AG04450 (cell line): ENCODE measurements around the gene TADA2A. TPM values are rescaled to one million over a fixed set of nuclear protein-coding genes. Genes with fewer than 3 reads are reported as not detected.
A peak's percentile ranks its signal among the peaks of the same experiment; 100 is the strongest.

Source experiments
- CTCF ChIA-PET: fragments of 300-600, 350-600 bp; formaldehyde crosslinking; extraction: SDS; loops from one replicate; lab custom pipeline; 2022; ENCODE audit warnings: antibody characterized with exemption, inconsistent platforms; lab: Charles Lee
- POLR2A ChIA-PET: fragments of 350-600 bp; formaldehyde crosslinking; extraction: SDS; loops from one replicate; lab custom pipeline; 2021; ENCODE audit warnings: antibody characterized with exemption, inconsistent platforms; lab: Yijun Ruan, JAX
- DNase-seq: peaks from one replicate; pipeline ENCODE4 v3.0.0-alpha.2; 2011; ENCODE audit warnings: low read depth, low spot score
- H3K27ac ChIP-seq: one replicate; pipeline ENCODE4 v1.5.1; 2012; ENCODE audit warnings: low read depth, low read length, control low read depth
- H3K27me3 ChIP-seq: one replicate; pipeline ENCODE4 v1.6.0; 2012; ENCODE audit warnings: low read length; ENCODE audit not compliant: control insufficient read depth, insufficient read depth
- H3K4me3 ChIP-seq: 2 replicates; pipeline ENCODE4 v1.5.1; 2011; ENCODE audit warnings: mild to moderate bottlenecking, low read depth, low read length, control low read depth
- H3K9me3 ChIP-seq: 2 replicates; pipeline ENCODE4 v1.5.1; 2012; ENCODE audit warnings: low read length; ENCODE audit not compliant: control insufficient read depth, insufficient read depth
- polyA plus RNA-seq: library from polyadenylated mRNA; depleted of rRNA; stranded (reverse); fragments of >200 nt; gene quantifications from 2 replicates; pipeline ENCODE4 v1.2.3, GENCODE V29; 2011
- TF ChIP-seq, protein P1 (sequence below): IDR thresholded peaks from 2 replicates; pipeline ENCODE4 v1.5.1; 2011; ENCODE audit warnings: low read depth, low read length, control low read depth, inconsistent platforms

The TADA2A gene
- polyA plus RNA-seq, 1 experiment = 21.4 TPM

- POLR2A ChIA-PET = interaction anchor here (0.6 to 1.3 kb wide), 6 partner anchors 9 to 121 kb away, joined by 3 to 5 read pairs (median 4); partner anchors contain the start of genes ACACA, SYNRG and TADA2A
- CTCF ChIA-PET = interaction anchor here (1.1 to 1.5 kb wide), 2 partner anchors 10 to 115 kb away, joined by 4 to 5 read pairs; no protein-coding TSS in a partner anchor
- Histone ChIP-seq H3K27me3 (no peaks in the 10 kb centered on the region), H3K4me3 (peak overlapping the region; percentile 87; the same call in 1 of the 2 replicates), H3K9me3 (no peaks in the 10 kb centered on the region), H3K27ac (peak overlapping the region; percentile 99)
- TF ChIP-seq, protein P1, sequence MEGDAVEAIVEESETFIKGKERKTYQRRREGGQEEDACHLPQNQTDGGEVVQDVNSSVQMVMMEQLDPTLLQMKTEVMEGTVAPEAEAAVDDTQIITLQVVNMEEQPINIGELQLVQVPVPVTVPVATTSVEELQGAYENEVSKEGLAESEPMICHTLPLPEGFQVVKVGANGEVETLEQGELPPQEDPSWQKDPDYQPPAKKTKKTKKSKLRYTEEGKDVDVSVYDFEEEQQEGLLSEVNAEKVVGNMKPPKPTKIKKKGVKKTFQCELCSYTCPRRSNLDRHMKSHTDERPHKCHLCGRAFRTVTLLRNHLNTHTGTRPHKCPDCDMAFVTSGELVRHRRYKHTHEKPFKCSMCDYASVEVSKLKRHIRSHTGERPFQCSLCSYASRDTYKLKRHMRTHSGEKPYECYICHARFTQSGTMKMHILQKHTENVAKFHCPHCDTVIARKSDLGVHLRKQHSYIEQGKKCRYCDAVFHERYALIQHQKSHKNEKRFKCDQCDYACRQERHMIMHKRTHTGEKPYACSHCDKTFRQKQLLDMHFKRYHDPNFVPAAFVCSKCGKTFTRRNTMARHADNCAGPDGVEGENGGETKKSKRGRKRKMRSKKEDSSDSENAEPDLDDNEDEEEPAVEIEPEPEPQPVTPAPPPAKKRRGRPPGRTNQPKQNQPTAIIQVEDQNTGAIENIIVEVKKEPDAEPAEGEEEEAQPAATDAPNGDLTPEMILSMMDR = no peak
- peak; percentile 93 for DNase-seq
These were observed 81.4 kb downstream of the TADA2A start for GRCh38 chr17:37488009-37488604.

GRCh38 chr17:37488607-37489196, 82.0 kb downstream of the TADA2A start:
- no peaks in the 10 kb centered on the region for H3K27me3 ChIP-seq
- H3K4me3 ChIP-seq = peak overlapping the region; percentile 87
- POLR2A ChIA-PET = interaction anchor here (0.8 to 1.4 kb wide), 6 partner anchors 10 to 121 kb away, joined by 3 to 5 read pairs (median 4); partner anchors contain the start of genes ACACA, SYNRG and TADA2A
- H3K9me3 ChIP-seq = no peaks in the 10 kb centered on the region
- CTCF ChIA-PET = interaction anchor here (1.1 to 1.5 kb wide), 2 partner anchors 11 to 115 kb away, joined by 4 to 5 read pairs; no protein-coding TSS in a partner anchor
- peak overlapping the region; percentile 99 for H3K27ac ChIP-seq
- TF ChIP-seq, protein P1 = no peak
- peak; percentile 85 for DNase-seq

- Histone ChIP-seq H3K27me3 (no peaks in the 10 kb centered on the region), H3K4me3 (peak within 1 kb of the TSS; percentile 87), H3K9me3 (no peaks in the 10 kb centered on the region), H3K27ac (peak within 1 kb of the TSS; percentile 99)
- no peak for DNase-seq
- POLR2A ChIA-PET = interaction anchor here (0.6 to 1.4 kb wide), 2 partner anchors 120 to 1379 kb away, joined by 3 to 4 read pairs; partner anchors contain the start of gene SYNRG
- TF ChIP-seq, protein P1 = no peak
- CTCF ChIA-PET = interaction anchor here (1.5 kb wide), 1 partner anchor 116 kb away, joined by 5 read pairs; no protein-coding TSS in a partner anchor
These were observed 82.7 kb downstream of the TADA2A start, which contains the start of gene DUSP14 for GRCh38 chr17:37489197-37490001. Gene DUSP14, plus strand, starts transcription at chr17:37489891. Its CDS starts 22,382 bp downstream, at chr17:37512273.

DNA sequence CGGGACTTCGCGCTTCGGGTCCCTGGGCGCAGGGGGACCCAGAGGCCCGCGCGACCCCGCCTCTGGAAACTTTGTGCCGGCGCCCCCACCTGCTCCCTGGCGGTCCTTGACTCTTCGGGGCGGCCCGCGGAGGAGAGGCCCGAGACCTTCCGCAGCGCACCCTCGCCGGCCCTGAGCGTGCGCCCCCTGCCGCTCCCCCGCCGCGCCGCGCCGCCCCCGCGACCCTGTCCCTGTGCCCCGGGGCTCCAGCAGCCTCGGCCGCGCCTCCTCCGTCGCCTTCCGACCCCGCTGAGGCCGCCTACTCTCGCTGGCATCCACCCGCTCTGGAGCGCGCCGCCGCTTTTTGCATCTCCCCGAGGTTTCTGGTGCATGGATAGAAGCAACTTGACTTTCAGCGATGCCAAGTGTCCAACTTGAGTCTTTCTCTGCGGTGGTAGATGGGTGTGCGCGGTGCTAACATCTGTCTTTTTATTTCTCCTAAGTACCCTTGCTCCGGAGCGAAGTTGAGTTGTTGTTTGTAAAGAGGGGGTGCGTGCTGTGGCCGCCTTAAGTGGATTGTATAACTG, 83.4 kb downstream of the TADA2A start:
- Histone ChIP-seq H3K27ac (peak overlapping the region; percentile 83), H3K9me3 (no peaks in the 10 kb centered on the region; the same call in 1 of the 2 replicates), H3K4me3 (peak overlapping the region; percentile 82), H3K27me3 (no peaks in the 10 kb centered on the region)
- POLR2A ChIA-PET = interaction anchor here (0.6 to 1.4 kb wide), 3 partner anchors 83 to 1379 kb away, joined by 3 to 4 read pairs (median 3); partner anchors contain the start of genes ACACA, SYNRG and TADA2A
- TF ChIP-seq, protein P1 = 0 out of 2 replicates have a peak, but pooled peaks have one; percentile 11
- no peak for DNase-seq
- CTCF ChIA-PET = no interaction called here
